ENCODE results near the gene RBM39. TPM values are rescaled to one million over a fixed set of nuclear protein-coding genes. Genes with fewer than 3 reads are reported as not detected.
A peak's percentile ranks its signal among the peaks of the same experiment; 100 is the strongest.
"Not testable (repeated sequence)": the region's sequence is repeated elsewhere in the genome, so short reads cannot be mapped to it uniquely, and the experiment has no call there.

The RBM39 gene
- total RNA-seq (2014; rRNA removed; shearing (Covaris generic)): 380 and 494 TPM in 2 replicates
- 1,008 and 1,443 TPM in 2 replicates for polyA plus RNA-seq (2014; cell fraction: nucleus; rRNA removed)

DNA sequence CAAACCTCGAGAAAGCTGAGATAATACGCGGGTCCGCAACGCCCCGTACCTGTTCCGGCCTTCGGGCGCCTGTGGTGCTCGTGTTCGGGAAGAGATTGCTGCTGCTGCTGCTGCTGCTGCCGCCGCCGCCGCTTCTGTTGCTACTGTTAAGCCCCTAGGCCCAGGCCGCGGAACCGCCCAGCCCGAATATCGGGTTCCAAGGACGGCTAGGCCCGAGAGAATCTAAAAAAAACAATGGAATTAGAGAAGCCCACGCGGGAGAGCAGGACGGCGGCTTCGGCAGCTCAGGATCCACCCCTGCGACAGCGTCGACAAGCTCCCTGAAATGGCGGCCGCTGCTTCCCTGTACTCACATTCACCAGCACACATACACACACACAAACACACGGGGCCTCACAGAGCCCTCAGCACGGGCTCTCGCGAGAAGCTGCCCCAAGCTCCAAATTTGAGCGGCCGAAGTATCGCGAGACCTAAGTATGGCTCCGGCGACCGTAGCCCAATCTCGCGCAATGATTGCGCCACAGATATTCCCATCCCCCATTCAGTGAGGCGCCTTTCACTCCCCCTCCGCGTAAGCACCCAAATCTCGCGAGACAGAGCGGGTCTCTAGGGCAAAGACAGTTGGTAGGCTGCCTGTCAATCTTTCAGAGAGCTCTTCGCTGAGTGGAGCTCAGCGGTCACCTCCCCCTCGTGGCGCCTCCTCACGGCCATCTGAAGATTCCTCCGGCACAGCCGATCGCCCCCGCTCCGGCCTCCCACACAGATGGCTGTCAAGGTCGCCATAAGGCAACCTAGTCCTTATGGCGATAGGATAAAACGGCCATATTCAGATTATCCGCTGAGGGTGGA is at the start of gene RBM39:
TSS of gene RBM39 (minus strand) at position 369 of the 849 bp plus-strand sequence. CDS start 1,386 bp downstream, outside the sequence.
- peak; percentile 100 for DNase-seq (ENCODE audit: extremely low read depth, low read depth)

DNA sequence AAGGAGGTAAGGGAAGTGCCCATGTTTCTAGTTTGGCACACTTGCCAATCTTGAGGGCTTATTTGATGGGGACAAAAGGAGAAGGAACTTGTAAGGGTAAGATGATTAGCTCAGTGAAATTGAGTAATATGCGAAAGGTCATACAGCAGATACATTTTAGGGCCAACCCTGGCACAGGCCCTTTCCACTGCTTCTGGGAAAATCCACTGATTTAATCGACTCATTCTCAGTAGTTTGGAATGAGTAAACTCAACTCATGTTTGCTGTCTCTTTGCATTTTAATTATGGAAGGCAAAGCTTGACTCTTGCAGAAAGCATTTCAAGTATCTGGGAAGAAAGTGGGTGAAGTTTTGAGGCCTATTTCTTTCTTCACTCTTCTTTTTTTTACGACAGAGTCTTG is 49.8 kb upstream of the RBM39 start:
- DNase-seq (ENCODE audit: extremely low read depth, low read depth): no peak

DNA sequence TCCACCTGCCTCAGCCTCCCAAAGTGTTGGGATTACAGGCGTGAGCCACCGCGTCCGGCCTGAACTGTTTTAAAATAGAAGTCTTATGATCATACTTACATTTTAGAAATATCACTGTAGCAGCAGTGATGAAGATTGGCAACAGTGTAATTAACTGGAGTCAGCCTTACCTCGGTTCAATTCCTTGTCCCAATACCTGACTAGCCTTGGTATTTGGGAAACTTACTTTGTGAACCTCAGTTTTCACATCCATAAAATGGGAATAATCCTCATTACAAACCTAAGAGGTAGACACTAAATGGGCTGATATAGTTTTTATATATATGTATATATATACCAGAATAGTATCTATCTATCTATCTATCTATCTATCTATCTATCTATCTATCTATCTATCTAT is 49.0 kb upstream of the RBM39 start:
- no peak for DNase-seq (ENCODE audit: extremely low read depth, low read depth)

DNA sequence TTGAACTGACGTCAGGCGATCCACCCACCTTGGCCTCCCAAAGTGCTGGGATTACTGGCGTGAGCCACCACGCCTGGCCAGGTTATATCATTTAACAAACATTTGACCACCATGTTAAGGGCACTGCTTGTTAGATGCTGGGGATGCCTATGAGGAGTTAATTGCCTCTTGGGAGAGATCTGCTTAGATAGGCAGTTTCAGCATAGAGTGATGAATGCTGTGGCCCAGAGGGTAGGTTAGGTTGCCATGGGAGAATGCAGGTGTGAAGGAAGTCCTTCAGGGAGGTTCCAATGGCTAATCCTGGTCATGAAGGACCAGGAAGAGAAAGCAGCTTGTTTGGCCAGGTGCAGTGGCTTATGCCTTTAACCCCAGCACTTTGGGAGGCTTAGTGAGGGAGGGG is 46.7 kb upstream of the RBM39 start:
- no peak for DNase-seq (ENCODE audit: extremely low read depth, low read depth)

DNA sequence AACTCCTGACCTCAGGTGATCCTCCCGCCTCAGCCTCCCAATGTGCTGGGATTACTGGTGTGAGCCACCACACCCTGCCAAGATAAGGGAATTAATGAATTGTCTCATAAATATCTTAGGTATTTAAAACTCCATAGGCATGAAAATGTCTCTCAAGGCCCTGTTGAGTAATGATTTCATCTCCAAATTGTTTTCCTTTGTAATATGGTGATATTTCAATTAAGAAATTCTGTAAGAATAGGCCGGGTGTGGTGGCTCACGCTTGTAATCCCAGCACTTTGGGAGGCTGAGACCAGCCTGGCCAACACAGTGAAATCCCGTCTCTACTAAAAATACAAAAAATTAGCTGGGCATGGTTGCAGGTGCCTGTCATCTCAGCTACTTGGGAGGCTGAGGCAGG is 43.5 kb upstream of the RBM39 start:
- not testable (repeated sequence) for DNase-seq (ENCODE audit: extremely low read depth, low read depth)

DNA sequence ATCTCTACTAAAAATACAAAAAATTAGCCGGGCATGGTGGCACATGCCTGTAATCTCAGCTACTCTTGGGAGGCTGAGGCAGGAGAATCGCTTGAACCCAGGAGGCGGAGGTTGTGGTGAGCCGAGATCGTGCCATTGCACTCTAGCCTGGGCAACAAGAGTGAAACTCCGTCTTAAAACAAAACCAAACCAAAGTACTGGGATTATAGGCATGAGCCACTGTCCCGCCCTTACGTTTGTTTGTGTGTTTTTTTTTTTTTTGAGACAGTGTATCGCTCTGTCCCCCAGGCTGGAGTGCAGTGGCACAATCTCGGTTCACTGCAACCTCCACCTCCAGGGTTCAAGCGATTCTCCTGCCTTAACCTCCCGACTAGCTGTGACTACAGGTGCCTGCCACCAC is 41.8 kb upstream of the RBM39 start:
- not testable (repeated sequence) for DNase-seq (ENCODE audit: extremely low read depth, low read depth)

DNA sequence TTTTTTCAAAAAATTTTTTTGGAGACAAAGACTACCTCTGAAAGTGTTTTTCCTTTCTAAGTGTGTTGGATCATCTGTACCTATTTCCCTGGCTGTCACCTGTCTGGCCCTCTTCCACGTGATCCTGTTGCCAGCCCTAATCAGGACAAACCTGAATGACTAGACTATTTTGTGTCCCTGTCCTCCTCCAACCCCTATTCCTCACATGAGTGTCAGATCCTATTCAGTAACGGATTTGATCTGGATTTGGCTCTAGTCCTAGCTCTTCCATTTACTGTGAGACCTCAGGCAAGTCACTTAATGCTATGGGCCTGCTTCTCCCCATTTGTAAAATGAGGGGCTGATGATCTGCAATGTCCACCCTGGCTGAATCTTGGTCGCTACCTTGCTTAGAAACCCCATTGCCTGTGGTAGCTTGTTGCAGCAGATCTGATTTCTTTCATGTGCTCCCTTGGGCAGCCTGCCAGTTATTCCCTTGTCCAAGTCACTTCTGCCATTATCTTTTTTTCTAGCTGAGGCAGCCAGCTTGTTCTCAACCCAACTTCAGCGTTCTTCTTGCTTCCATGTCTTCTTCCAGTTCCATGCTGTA is 34.5 kb upstream of the RBM39 start:
- peak; percentile 25 for DNase-seq (ENCODE audit: extremely low read depth, low read depth)

DNA sequence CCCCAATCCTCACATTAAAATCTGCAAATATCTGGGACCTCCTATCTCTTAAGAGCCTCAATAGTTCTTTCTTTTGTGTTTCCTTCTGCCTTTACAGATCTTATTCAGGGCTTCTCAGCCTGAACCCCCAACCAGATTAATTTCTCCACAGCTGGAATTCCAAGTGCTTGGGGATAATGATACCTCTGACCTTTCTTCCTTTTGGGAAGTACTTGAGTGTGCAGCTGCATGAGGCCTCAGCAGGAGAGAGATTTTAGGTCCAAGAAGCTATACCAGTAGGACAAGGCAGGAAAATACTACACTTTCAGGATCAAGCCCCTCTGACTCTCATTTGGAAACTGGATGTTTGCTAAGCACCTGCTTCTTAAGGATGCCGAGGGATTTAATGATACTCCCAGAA is 32.3 kb upstream of the RBM39 start:
- DNase-seq (ENCODE audit: extremely low read depth, low read depth): no peak

DNA sequence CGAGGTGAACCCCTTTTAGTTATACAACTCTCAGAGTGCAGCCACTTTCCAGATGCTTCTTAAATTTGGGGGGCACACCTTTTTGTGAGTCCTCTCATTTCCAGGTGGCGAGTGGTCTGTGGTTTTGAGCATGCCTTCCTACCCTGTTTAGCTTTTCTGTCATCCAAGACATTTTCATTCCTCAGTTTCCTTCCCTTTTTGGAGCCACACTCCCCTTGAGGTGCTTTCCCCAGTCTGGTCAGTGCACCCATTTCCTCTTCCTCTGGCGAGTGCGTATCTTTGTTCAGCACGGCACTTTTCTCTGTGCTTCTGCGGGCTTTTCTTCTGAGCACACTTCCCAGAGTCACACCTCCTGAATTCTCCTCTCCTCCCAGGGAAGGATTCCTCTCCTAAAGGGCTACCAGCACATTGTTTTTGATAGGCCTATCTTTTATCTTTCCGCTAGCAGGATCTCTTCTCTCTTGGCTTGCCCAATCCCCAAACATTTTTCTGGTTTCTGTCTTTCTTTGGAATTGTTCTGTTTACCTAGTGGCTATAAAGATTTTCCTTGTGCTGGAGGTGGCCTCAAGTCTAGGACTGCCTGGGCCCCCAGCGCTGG is 31.2 kb upstream of the RBM39 start:
- DNase-seq (ENCODE audit: extremely low read depth, low read depth): no peak

DNA sequence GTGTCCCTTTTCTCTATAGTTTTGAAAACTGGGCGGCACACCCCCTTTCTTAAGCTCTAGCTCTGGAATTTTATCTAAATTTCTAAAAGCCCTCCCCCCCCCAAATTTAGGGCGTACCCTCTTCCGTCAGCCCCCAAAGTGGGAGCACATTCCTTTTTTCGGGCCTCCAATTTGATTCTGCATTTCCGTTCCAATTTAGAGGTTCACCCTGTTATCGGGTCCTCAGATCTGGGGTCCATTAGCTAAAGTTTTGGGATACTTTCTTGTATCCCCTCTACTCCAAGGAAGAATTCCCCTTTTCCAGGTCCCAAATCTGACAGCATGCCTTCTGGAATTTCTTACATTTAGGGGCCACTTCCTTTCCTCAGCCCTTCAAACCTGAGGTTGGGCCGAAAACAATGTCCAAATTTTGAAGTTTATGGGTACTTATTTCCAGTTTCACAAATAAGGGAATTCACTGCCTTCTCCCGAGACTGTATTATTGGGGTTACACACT is 30.6 kb upstream of the RBM39 start:
- no peak for DNase-seq (ENCODE audit: extremely low read depth, low read depth)

DNA sequence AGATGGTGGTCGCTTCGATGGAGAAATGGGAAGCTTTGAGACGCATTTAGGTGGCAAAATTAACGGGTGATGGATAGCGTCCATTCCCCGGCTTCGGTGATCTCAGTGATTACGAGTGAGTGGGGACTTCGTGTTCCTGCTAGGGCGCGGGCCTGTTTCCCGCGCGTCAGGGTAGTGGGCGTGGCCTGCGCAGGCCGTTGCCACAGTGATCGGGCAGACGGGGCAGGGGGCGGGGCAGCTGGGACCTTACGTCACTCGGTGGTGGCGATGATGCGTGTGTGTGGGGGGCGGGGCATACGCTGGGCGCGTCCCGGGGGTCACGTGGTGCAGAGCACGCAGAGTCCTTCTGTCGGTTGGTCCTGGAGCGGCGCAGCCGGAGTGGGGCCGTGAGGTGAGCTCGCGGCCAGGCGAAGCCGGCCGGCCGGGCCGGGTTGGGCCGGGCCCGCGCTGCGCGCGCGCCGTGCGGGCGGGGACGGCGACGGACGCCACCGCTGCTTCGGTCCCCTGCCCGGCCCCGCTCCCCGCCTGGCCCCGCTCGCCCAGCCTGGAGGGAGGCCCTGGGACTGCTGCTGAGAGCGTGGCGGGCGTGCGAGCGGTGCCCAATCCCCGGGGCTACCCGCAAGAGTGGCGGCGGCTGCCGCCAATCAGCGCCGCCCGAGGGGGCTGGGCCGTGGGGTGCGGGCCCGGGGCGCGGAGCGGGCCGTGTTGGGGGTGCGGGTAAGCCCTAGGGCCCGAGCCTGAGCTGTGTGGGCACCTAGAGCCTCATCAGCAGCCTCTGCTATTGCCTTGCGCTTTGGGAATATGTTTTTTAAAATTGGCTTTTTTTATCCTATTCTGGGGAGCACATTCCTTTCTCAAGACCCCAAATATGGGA is 29.9 kb upstream of the RBM39 start, which contains the start of gene PHF20:
TSS of gene PHF20 (plus strand) at position 327 of the 874 bp plus-strand sequence. CDS start 29,508 bp downstream, outside the sequence.
- DNase-seq (ENCODE audit: extremely low read depth, low read depth): peak; percentile 96

DNA sequence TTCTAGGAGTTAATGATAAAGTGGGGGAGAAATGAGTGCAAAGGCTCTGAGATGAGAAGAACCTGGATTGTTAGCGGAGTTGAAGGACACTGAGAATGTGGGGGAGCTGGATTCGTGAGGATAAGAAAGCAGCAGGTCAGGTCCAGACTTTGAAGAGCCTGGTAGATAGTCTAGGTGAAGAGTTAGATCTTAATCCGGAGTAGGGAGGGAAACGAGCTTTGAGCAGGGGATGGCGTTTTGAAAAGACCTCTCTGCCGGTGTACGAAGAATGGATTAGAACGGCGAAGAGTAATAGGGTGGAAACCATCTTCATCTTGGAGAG is 29.3 kb upstream of the RBM39 start:
- no peak for DNase-seq (ENCODE audit: extremely low read depth, low read depth)

DNA sequence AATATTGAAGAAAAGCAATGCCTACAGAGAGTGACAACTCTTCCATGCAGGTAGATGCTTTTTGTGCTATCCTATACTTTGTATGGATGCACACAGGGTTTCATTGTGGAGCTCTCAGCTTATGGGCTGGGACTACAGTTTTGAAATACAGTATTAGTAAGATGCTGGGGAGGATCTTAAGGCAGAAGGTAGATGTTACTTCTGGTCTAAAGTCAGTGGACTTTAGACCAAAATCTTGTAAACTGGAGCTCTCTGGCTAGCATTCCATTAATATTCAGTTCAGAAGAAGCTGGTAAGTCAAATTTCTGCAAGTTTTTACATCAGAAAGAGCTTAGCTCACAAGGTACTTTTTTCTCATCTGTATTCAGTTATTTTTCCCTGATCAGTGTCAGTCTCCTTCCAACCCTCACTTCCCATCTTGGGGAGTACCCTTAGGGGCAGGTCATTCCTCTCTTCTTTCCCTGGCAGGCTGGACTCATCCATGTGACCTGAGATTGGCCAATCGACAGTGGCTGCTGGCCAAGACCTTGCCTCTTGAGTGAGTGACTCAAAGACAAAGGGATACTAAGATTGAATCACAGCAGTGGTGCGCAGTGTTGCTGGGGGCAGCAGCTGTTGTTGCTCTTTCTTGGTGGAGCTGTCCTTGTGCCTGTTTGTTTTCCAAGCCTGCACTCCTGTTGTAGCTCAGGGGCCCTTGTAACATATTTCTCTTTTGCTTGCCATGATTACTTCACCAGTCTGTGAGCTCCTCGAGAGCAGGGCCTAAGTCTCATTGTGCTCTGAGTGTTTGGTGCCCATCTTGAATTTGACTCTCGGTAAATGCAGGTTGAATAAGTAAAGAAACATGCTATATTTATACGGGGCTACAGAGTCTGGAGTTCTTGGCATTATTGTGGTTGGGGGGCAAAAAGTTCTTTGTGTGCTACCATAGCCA is 26.9 kb upstream of the RBM39 start:
- peak; percentile 93 for DNase-seq (ENCODE audit: extremely low read depth, low read depth)

DNA sequence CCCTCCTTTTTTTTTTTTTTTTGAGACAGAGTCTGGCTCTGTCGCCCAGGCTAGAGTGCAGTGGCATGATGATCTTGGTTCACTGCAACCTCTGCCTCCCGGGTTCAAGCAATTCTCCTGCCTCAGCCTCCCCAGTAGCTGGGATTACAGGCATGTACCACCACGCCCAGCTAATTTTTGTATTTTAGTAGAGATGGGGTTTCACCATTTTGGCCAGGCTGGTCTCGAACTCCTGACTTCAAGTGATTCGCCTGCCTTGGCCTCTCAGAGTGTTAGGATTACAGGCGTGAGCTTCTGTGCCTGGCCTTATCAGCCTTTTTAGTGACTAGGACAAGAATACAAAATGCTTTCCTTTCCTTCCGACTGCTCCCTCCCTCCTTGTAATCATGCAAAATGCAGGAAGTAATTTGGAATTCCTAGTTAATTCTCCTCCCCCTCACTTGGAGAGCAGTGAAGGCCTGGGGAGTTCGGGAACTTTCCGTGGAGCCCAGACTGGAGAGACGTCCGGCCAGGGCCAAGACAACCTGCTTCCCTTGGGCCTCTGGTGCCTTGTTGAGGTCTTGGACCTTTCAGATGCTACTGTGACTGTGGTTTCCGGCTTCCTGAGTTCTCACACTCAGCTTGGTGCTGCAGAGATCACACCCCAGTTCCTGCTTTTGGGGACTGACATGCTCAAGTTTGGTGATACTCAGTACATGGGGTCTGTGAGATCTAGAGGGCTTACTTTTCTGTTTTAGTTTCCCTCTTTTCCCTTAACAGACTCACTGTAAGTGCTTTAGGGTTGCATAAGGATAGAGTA is 25.8 kb upstream of the RBM39 start:
- no peak for DNase-seq (ENCODE audit: extremely low read depth, low read depth)

DNA sequence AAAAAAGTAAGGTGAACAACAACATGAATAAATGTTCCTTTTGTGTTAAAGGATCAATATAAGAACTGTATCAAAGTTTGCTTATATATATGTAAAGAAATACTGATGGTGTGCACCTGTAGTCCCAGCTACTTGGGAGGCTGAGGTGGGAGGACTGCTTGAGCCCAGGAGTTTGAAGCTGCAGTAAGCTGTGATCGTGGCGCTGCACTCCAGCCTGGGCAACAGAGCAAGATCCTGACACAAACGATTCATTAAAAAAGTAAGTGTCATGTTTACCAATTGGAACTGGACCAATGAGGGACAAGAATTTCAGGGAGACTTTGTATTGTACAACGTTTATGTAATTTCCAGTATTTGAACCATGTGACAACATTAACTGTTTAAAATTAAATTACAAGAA is 24.8 kb upstream of the RBM39 start:
- no peak for DNase-seq (ENCODE audit: extremely low read depth, low read depth)

DNA sequence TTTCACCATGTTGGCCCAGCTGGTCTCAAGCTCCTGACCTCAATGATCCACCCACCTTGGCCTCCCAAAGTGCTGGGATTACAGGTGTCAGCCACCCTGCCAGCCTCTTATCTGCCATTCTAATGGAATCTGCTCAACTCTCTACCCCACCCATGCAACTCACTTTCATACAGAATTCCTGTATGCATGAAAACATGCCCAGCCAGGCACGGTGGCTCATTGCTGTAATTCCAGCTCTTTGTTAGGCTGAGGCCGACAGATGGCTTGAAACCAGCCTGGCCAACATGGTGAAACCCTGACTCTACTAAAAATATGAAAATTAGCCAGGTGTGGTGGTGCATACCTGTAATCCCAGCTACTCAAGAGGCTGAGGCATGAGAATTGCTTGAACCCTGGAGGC is 22.9 kb upstream of the RBM39 start:
- not testable (repeated sequence) for DNase-seq (ENCODE audit: extremely low read depth, low read depth)

DNA sequence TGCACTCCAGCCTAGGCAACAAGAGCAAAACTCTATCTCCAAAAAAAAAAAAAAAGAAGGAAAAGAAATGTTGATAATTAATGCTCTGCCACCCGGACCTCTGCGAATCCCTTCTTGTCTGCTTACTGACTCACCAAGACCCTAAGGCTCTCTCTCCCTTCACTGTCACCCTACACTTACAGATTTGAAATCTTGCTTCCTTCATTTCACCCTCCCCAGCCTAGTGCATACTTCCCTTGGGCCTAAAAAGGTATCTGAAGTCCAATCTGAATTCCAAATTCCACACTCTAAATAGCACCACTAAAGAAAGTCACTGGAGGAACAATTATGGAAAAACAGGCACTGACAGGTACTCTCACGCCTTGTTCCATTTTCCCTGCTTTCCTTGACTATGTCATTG is 20.4 kb upstream of the RBM39 start:
- DNase-seq (ENCODE audit: extremely low read depth, low read depth): no peak

DNA sequence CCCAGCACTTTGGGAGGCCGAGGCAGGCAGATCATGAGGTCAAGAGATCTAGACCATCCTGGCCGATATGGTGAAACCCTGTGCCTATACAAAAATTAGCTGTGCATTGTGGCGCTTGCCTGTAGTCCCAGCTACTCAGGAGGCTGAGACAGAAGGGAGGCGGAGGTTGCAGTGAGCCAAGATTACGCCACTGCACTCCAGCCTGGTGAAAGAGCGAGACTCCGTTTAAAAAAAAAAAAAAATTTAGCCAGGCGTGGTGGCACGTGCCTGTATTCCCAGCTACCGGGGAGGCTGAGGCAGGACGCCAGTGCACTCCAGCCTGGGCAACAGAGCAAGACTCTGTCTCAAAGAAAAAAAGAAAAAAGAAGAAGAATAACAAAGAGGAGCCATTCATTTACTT is 19.5 kb upstream of the RBM39 start:
- DNase-seq (ENCODE audit: extremely low read depth, low read depth): not testable (repeated sequence)

All from NCI-H460 (cell line).